ENCODE data around the gene SPATA6.

Gene SPATA6

DNA sequence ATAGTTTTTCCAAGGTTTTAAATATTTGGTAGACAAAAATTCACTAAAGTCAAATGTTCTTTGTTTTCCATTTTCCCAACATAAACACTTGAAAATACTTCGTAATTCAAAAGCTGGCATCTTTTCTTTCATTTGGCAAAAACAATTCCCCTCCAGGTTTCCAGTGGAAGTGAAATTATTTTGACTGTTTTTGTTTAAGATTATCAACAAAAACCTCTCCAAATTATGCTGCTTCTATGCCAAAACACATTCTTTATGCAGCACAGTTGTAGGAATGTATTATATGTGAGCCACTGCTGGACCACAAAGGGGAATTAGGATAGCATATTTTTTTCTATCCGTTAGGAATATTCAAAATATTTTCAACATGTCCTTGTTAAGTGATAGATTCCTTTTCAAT lies 205.4 kb downstream of the SPATA6 start:
- H3K4me3 ChIP-seq (replicated peaks; ENCODE audit: low read depth, low read length), result no peak overlapping the region
- no peak for DNase-seq (ENCODE audit: low read depth)
- TF ChIP-seq CTCF (IDR thresholded peaks at IDR 0.05; ENCODE audit: low read length, missing control alignments), result no peak

GRCh38 chr1:48263041-48263440 lies 209.0 kb downstream of the SPATA6 start:
- no peak for DNase-seq (ENCODE audit: low read depth)
- TF ChIP-seq CTCF (IDR thresholded peaks at IDR 0.05; ENCODE audit: low read length, missing control alignments), result no peak
- H3K4me3 ChIP-seq (replicated peaks; ENCODE audit: low read depth, low read length), result no peak overlapping the region

DNA sequence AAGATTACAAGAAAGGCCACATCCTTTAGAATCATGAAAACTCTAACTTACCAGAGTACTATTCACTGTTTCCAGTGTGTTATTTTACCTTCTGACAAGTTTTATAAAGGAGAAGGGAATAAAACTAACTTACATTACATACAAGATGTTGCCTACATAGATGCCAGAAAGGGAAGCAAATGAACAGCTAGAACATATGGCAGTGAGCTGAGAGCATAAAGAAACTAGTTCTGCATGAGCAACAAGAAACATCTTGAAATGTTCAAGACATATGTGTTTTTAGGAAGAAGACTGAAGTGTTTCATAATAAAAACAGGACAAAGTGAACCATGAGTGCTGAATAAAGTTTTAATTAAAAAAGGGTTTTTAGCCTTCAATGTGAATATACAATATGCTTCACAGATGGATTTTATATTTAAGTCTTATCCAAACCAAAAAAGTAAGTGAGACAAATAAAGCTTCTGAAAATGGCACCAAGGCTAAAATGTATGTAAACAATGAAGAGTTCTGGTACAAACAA lies 210.1 kb downstream of the SPATA6 start:
- no peak for DNase-seq (ENCODE audit: low read depth)
- TF ChIP-seq CTCF (IDR thresholded peaks at IDR 0.05; ENCODE audit: low read length, missing control alignments), result no peak

GRCh38 chr1:48258106-48258505 lies 213.9 kb downstream of the SPATA6 start:
- no peak for DNase-seq (ENCODE audit: low read depth)
- no peak for TF ChIP-seq CTCF (IDR thresholded peaks at IDR 0.05; ENCODE audit: low read length, missing control alignments)
- H3K4me3 ChIP-seq (replicated peaks; ENCODE audit: low read depth, low read length), result no peak overlapping the region

More for the DNA sequence above, 210.1 kb downstream of the SPATA6 start:
- H3K4me3 ChIP-seq (replicated peaks; ENCODE audit: low read depth, low read length), result no peak overlapping the region

DNA sequence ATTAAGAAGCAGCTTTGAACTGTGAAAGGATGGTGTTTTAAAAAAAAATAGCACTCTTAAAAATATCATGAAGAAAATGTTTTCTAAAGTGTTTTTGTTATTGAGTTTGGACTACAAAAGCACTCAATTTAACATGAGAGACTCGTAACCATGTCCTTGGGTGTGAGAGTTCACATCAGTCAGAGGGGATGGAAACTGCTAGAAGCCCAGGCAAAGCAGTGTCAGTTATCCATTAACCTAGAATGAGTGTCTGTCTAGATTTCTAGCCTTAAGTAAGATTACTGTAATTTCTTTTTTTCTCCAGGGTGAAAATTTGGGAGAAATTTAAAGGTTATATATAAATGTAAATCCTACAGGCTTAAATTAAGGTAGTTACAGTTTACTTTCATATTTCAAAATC lies 217.8 kb downstream of the SPATA6 start:
- no peak overlapping the region for H3K4me3 ChIP-seq (replicated peaks; ENCODE audit: low read depth, low read length)
- no peak for DNase-seq (ENCODE audit: low read depth)
- TF ChIP-seq CTCF (IDR thresholded peaks at IDR 0.05; ENCODE audit: low read length, missing control alignments), result no peak

DNA sequence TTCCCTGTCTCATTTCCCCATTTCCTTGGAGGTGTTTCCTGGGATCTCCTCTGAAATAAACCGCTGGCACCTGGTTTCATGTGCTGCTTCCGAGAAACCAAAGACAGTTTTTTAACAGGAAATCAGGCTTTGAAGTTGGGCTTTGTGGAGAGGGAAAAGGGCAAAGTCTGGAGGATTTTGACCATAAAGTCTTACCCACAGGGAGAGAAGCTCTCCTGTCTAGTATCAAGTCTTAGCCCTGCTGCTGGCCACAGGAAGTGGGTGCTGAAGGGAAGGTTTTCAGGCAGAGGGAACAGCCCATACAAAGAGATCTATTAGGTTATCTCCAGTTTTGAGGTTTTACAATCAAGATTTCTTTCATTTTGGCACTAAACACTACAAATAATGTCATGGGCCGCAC lies 220.2 kb downstream of the SPATA6 start:
- no peak overlapping the region for H3K4me3 ChIP-seq (replicated peaks; ENCODE audit: low read depth, low read length)
- DNase-seq (ENCODE audit: low read depth), result no peak
- no peak for TF ChIP-seq CTCF (IDR thresholded peaks at IDR 0.05; ENCODE audit: low read length, missing control alignments)

DNA sequence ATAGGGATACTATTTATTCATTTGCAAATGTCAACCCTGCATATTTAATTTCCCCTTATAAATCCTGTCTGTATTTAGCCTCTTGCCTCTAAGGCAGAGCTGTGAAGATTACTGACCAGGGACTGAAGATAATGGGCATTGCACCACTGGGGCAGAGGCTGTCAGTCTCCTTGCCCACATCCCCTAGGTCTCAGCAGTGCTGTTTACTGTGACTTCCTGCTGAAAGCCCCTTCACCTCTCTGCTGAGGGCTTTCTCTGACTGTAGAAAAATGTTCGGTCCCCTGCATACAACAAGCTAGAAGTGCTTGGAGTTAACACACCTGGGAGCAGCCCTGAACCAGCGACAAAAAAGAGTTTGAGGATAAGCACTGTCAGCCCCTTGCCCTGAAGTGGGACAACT lies 220.7 kb downstream of the SPATA6 start:
- DNase-seq (ENCODE audit: low read depth), result no peak
- no peak overlapping the region for H3K4me3 ChIP-seq (replicated peaks; ENCODE audit: low read depth, low read length)
- no peak for TF ChIP-seq CTCF (IDR thresholded peaks at IDR 0.05; ENCODE audit: low read length, missing control alignments)
